Hepatocyte (in vitro differentiated cells): ENCODE results near the gene KLKB1.

Experiments
- EZH2 ChIP-seq: fragments of 200-600 bp; sonication (generic); IDR thresholded peaks from 2 replicates; pipeline ENCODE4 v1.6.1; 2016; ENCODE audit warnings: antibody characterized with exemption, mild to moderate bottlenecking, borderline replicate concordance
- TF ChIP-seq, protein P1 (sequence below): fragments of 200-600 bp; sonication (generic); IDR thresholded peaks from 2 replicates; pipeline ENCODE4 v1.5.1; 2016; ENCODE audit warnings: antibody characterized with exemption, mild to moderate bottlenecking; ENCODE audit not compliant: poor library complexity

DNA sequence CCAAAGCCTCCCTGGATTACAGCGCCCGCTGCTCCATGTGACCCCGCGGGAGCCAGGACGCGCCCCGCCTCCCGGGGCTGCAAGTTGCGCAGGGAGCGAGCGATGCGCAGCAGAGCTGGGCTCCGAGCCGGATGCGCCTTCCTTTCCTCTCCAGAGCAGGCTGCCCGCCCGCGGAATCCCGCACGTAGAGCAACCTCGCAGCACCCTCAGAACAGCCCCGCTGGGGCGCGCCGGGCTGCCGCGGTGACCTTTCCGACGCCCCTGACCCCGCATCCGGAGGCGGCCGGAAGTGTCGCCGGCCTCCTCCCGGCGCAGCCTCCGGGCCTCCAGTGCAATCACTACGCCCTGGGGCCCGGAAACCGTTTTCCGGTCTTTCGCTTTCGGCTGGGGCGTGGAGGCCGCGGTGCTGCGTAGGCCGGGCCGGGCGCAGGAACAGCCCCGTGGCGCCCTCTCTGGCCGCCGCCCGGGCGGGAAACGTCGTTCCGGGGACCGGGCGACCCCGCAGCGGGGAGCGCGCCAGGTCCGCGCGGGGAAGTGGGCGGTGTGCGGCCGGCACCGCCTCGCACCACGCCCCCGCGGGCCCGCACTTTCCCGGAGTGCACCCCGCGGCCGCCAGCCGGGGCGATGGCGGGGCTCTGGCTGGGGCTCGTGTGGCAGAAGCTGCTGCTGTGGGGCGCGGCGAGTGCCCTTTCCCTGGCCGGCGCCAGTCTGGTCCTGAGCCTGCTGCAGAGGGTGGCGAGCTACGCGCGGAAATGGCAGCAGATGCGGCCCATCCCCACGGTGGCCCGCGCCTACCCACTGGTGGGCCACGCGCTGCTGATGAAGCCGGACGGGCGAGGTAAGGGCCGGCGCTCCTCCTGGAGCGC is 35.9 kb upstream of the KLKB1 start, which contains the start of gene CYP4V2:
- no peak for TF ChIP-seq EZH2
- TF ChIP-seq, protein P1, sequence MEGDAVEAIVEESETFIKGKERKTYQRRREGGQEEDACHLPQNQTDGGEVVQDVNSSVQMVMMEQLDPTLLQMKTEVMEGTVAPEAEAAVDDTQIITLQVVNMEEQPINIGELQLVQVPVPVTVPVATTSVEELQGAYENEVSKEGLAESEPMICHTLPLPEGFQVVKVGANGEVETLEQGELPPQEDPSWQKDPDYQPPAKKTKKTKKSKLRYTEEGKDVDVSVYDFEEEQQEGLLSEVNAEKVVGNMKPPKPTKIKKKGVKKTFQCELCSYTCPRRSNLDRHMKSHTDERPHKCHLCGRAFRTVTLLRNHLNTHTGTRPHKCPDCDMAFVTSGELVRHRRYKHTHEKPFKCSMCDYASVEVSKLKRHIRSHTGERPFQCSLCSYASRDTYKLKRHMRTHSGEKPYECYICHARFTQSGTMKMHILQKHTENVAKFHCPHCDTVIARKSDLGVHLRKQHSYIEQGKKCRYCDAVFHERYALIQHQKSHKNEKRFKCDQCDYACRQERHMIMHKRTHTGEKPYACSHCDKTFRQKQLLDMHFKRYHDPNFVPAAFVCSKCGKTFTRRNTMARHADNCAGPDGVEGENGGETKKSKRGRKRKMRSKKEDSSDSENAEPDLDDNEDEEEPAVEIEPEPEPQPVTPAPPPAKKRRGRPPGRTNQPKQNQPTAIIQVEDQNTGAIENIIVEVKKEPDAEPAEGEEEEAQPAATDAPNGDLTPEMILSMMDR, result peak; percentile 18
